ENCODE data around the gene CPA3.

CPA3 gene

GRCh38 chr3:148861277-148861869 is 3.7 kb upstream of the CPA3 start:
- DNase-seq (ENCODE audit: low read depth): no peak

GRCh38 chr3:148863297-148863696 is 1.8 kb upstream of the CPA3 start:
- no peak for DNase-seq (ENCODE audit: low read depth)

GRCh38 chr3:148863814-148864213 is 1.3 kb upstream of the CPA3 start:
- no peak for DNase-seq (ENCODE audit: low read depth)

- DNase-seq (ENCODE audit: low read depth): no peak
Measured at GRCh38 chr3:148866261-148866660, 1.2 kb downstream of the CPA3 start.

- no peak for DNase-seq (ENCODE audit: low read depth)
Measured at GRCh38 chr3:148873270-148873927, 8.3 kb downstream of the CPA3 start.

- no peak for DNase-seq (ENCODE audit: low read depth)
Measured at GRCh38 chr3:148873977-148874376, 8.9 kb downstream of the CPA3 start.

GRCh38 chr3:148878095-148878494 is 13.0 kb downstream of the CPA3 start:
- DNase-seq (ENCODE audit: low read depth): no peak

GRCh38 chr3:148879256-148879655 is 14.2 kb downstream of the CPA3 start:
- DNase-seq (ENCODE audit: low read depth): no peak

- no peak for DNase-seq (ENCODE audit: low read depth)
Measured at GRCh38 chr3:148880681-148881080, 15.6 kb downstream of the CPA3 start.

GRCh38 chr3:148881286-148881685 is 16.2 kb downstream of the CPA3 start:
- no peak for DNase-seq (ENCODE audit: low read depth)

- no peak for DNase-seq (ENCODE audit: low read depth)
Measured at GRCh38 chr3:148882288-148882687, 17.2 kb downstream of the CPA3 start.

GRCh38 chr3:148883163-148883562 is 18.1 kb downstream of the CPA3 start:
- DNase-seq (ENCODE audit: low read depth): no peak

GRCh38 chr3:148884261-148884660 is 19.2 kb downstream of the CPA3 start:
- peak; percentile 25 for DNase-seq (ENCODE audit: low read depth)

GRCh38 chr3:148889828-148890227 is 24.7 kb downstream of the CPA3 start:
- no peak for DNase-seq (ENCODE audit: low read depth)

- DNase-seq (ENCODE audit: low read depth): no peak
Measured at GRCh38 chr3:148896062-148896461, 31.0 kb downstream of the CPA3 start.

GRCh38 chr3:148901987-148902791 is 37.1 kb downstream of the CPA3 start:
- DNase-seq (ENCODE audit: low read depth): peak; percentile 67

GRCh38 chr3:148903022-148903442 is 37.9 kb downstream of the CPA3 start:
- peak; percentile 28 for DNase-seq (ENCODE audit: low read depth)

GRCh38 chr3:148903941-148904340 is 38.8 kb downstream of the CPA3 start:
- no peak for DNase-seq (ENCODE audit: low read depth)

GRCh38 chr3:148906667-148907066 is 41.6 kb downstream of the CPA3 start:
- no peak for DNase-seq (ENCODE audit: low read depth)

- DNase-seq (ENCODE audit: low read depth): no peak
Measured at GRCh38 chr3:148911173-148911572, 46.1 kb downstream of the CPA3 start.

GRCh38 chr3:148911592-148911991 is 46.5 kb downstream of the CPA3 start:
- DNase-seq (ENCODE audit: low read depth): no peak

GRCh38 chr3:148914936-148915690 is 50.0 kb downstream of the CPA3 start:
- DNase-seq (ENCODE audit: low read depth): no peak
